Thyroid gland (tissue), 4 donors: ENCODE measurements around the gene JAG2. TPM values are rescaled to one million over a fixed set of nuclear protein-coding genes. Genes with fewer than 3 reads are reported as not detected.

ENCODE experiments used
- DNase-seq, 2 donors: peaks; one replicate each; pipeline ENCODE4 v3.0.0-alpha.2; 2019
- H3K27ac ChIP-seq, 3 donors: fragments of 200-600 bp; sonication (generic); 1 replicate in 2 of 3; 2 replicates in 1 of 3; pipeline ENCODE4 v1.5.1; 2016 to 2019; ENCODE audit warnings: mild to moderate bottlenecking in 1 of 3, moderate library complexity in 1 of 3
- H3K27me3 ChIP-seq: fragments of 200-600 bp; sonication (generic); one replicate; pipeline ENCODE4 v1.5.1; 2019
- H3K36me3 ChIP-seq, 2 donors: fragments of 200-600 bp; sonication (generic); one replicate each; pipeline ENCODE4 v1.5.1; 2016 to 2019
- H3K4me1 ChIP-seq, 2 donors: fragments of 200-600 bp; sonication (generic); one replicate each; pipeline ENCODE4 v1.5.1; 2017 to 2019
- H3K4me3 ChIP-seq, 3 donors: fragments of 200-600 bp; sonication (generic); replicated peaks in 1 of 3; 1 replicate in 2 of 3; 2 replicates in 1 of 3; pipeline ENCODE4 v1.5.1; 2016; ENCODE audit warnings: mild to moderate bottlenecking in 1 of 3
- H3K9me3 ChIP-seq: fragments of 200-600 bp; sonication (generic); one replicate; pipeline ENCODE4 v1.5.1; 2017
- CTCF ChIP-seq, 6 experiments: fragments of 200-600 bp in 3 of 6; fragments of 450-650 bp in 3 of 6; sonication (generic) in 3 of 6; IDR thresholded peaks; one replicate each; pipeline ENCODE4 v1.5.1; 2016 to 2019; ENCODE audit warnings: antibody characterized with exemption in 6 of 6, mild to moderate bottlenecking in 2 of 6, inconsistent platforms in 1 of 6, moderate library complexity in 1 of 6
- POLR2A ChIP-seq, 2 donors: fragments of 450-650 bp; IDR thresholded peaks; one replicate each; pipeline ENCODE4 v1.6.1; 2017; ENCODE audit warnings: antibody characterized with exemption in 2 of 2, mild to moderate bottlenecking in 2 of 2, moderate library complexity in 1 of 2
- WGBS, 2 donors: methylation state at CpG; one replicate each; pipeline ENCODE4 v1.1.5; 2017; 5-methylcytosine and 5-hydroxymethylcytosine counted together
- intact Hi-C: fragments of 100-400 bp; cut with DNase I; formaldehyde crosslinking; loops from one replicate; pipeline ENCODE4 v1.15.1; 2023
- total RNA-seq, 4 donors: library from RNA; depleted of rRNA; stranded (reverse); fragments of >200 nt; gene quantifications; one replicate each; pipeline ENCODE4 v1.2.3, GENCODE V29; 2016

The JAG2 gene
- total RNA-seq, 4 donors from 2014 or later: 3.9 to 10.7 (median 5.2) TPM

GRCh38 chr14:105166571-105167302 lies 1.8 kb downstream of the JAG2 start:
- H3K4me1 ChIP-seq: peaks cover 3 to 29% of the 10 kb centered on the region in 2 donors

GRCh38 chr14:105165761-105166485 lies 2.7 kb downstream of the JAG2 start:
- TF ChIP-seq POLR2A (IDR thresholded peaks at IDR 0.05): no peak
- no peak for TF ChIP-seq CTCF (IDR thresholded peaks at IDR 0.05)
- peaks cover 3 to 25% of the 10 kb centered on the region in 2 donors for H3K4me1 ChIP-seq
- no peaks in the 10 kb centered on the region for H3K9me3 ChIP-seq
- no peaks in the 10 kb centered on the region for H3K27me3 ChIP-seq
- H3K4me3 ChIP-seq: no peak overlapping the region
- WGBS, 2 donors: 76 to 80% methylated on average over 1 to 23 of the region's 32 CpGs
- intact Hi-C loops: no loop called here
- H3K27ac ChIP-seq: no peak overlapping the region
- no peaks in the 10 kb centered on the region for H3K36me3 ChIP-seq
- DNase-seq: peak in 1 of 2 donors; percentile 20

More at GRCh38 chr14:105166571-105167302, 1.8 kb downstream of the JAG2 start:
- H3K36me3 ChIP-seq: no peaks in the 10 kb centered on the region
- no peak overlapping the region for H3K27ac ChIP-seq
- 74 to 77% methylated on average over 4 to 10 of the region's 22 CpGs for WGBS, 2 donors
- TF ChIP-seq POLR2A (IDR thresholded peaks at IDR 0.05) (no peak), CTCF (IDR thresholded peaks at IDR 0.05) (no peak)
- no peaks in the 10 kb centered on the region for H3K9me3 ChIP-seq
- no peak for DNase-seq
- H3K27me3 ChIP-seq: no peaks in the 10 kb centered on the region
- intact Hi-C loops: no loop called here
- no peak overlapping the region for H3K4me3 ChIP-seq

GRCh38 chr14:105165134-105165704 lies 3.4 kb downstream of the JAG2 start:
- 84 to 100% methylated on average over 3 to 7 of the region's 10 CpGs for WGBS, 2 donors
- H3K27me3 ChIP-seq: no peaks in the 10 kb centered on the region
- TF ChIP-seq CTCF (IDR thresholded peaks at IDR 0.05): no peak
- TF ChIP-seq POLR2A (IDR thresholded peaks at IDR 0.05): no peak
- H3K27ac ChIP-seq: no peak overlapping the region
- no peak overlapping the region for H3K4me3 ChIP-seq
- peaks cover 3 to 18% of the 10 kb centered on the region in 2 donors for H3K4me1 ChIP-seq
- no peaks in the 10 kb centered on the region for H3K9me3 ChIP-seq
- H3K36me3 ChIP-seq: no peaks in the 10 kb centered on the region
- intact Hi-C loops: no loop called here
- no peak for DNase-seq

- Histone ChIP-seq H3K27me3 (no peaks in the 10 kb centered on the region), H3K4me1 (peaks cover 0 to 8% of the 10 kb centered on the region in 2 donors), H3K9me3 (no peaks in the 10 kb centered on the region), H3K27ac (no peak overlapping the region), H3K4me3 (no peak overlapping the region), H3K36me3 (no peaks in the 10 kb centered on the region)
- no peak for DNase-seq
- TF ChIP-seq CTCF (IDR thresholded peaks at IDR 0.05) (no peak), POLR2A (IDR thresholded peaks at IDR 0.05) (no peak)
- intact Hi-C loops: no loop called here
- 89 to 95% methylated on average over 10 of the region's 18 CpGs for WGBS, 2 donors
Observed at GRCh38 chr14:105163040-105163742, 5.4 kb downstream of the JAG2 start.
